Epithelial cell of prostate (primary cell): ENCODE data around the gene TBKBP1.

Source experiments
- DNase-seq: peaks from one replicate; pipeline ENCODE4 v3.0.0-alpha.2; 2011; ENCODE audit warnings: low read depth, low spot score
- H3K27ac ChIP-seq: fragments of 450-650 bp; 2 replicates; pipeline ENCODE4 v1.5.1; 2017; ENCODE audit warnings: mild to moderate bottlenecking

TBKBP1 gene

GRCh38 chr17:47696717-47697642 is 3.0 kb downstream of the TBKBP1 start:
- H3K27ac ChIP-seq = no peak overlapping the region
- DNase-seq = no peak

GRCh38 chr17:47697906-47698711 is 4.1 kb downstream of the TBKBP1 start:
- DNase-seq = no peak
- H3K27ac ChIP-seq = no peak overlapping the region

GRCh38 chr17:47698749-47699535 is 5.0 kb downstream of the TBKBP1 start:
- no peak for DNase-seq
- H3K27ac ChIP-seq = no peak overlapping the region

- no peak for DNase-seq
- no peak overlapping the region for H3K27ac ChIP-seq
Measured at GRCh38 chr17:47699536-47699840, 5.5 kb downstream of the TBKBP1 start.

GRCh38 chr17:47700471-47701449 is 6.8 kb downstream of the TBKBP1 start:
- H3K27ac ChIP-seq = no peak overlapping the region
- no peak for DNase-seq

GRCh38 chr17:47701608-47702007 is 7.6 kb downstream of the TBKBP1 start:
- DNase-seq = no peak
- no peak overlapping the region for H3K27ac ChIP-seq

- no peak for DNase-seq
- no peak overlapping the region for H3K27ac ChIP-seq
Measured at GRCh38 chr17:47702391-47702995, 8.5 kb downstream of the TBKBP1 start.

GRCh38 chr17:47703191-47703591 is 9.2 kb downstream of the TBKBP1 start:
- H3K27ac ChIP-seq = no peak overlapping the region
- DNase-seq = no peak

- H3K27ac ChIP-seq = no peak overlapping the region
- no peak for DNase-seq
Measured at GRCh38 chr17:47703671-47704070, 9.7 kb downstream of the TBKBP1 start.

GRCh38 chr17:47704116-47704515 is 10.2 kb downstream of the TBKBP1 start:
- no peak overlapping the region for H3K27ac ChIP-seq
- DNase-seq = no peak

- no peak for DNase-seq
- H3K27ac ChIP-seq = no peak overlapping the region
Measured at GRCh38 chr17:47704736-47705135, 10.8 kb downstream of the TBKBP1 start.

- no peak overlapping the region for H3K27ac ChIP-seq
- DNase-seq = no peak
Measured at GRCh38 chr17:47705536-47706530, 11.9 kb downstream of the TBKBP1 start.

GRCh38 chr17:47707056-47707804 is 13.3 kb downstream of the TBKBP1 start:
- no peak for DNase-seq
- H3K27ac ChIP-seq = no peak overlapping the region

GRCh38 chr17:47707884-47708283 is 13.9 kb downstream of the TBKBP1 start:
- no peak overlapping the region for H3K27ac ChIP-seq
- DNase-seq = no peak

GRCh38 chr17:47708312-47708863 is 14.4 kb downstream of the TBKBP1 start:
- DNase-seq = no peak
- no peak overlapping the region for H3K27ac ChIP-seq

GRCh38 chr17:47708864-47709541 is 15.0 kb downstream of the TBKBP1 start:
- no peak for DNase-seq
- no peak overlapping the region for H3K27ac ChIP-seq
